Measurements from ENCODE around the gene OSBPL6. TPM values are rescaled to one million over a fixed set of nuclear protein-coding genes. Genes with fewer than 3 reads are reported as not detected.

The OSBPL6 gene
- total and polyA plus RNA-seq, 2 of the 13 experiments (the other 11 are each of a cell fraction or from before 2014, with no cell fraction given), result 0.03 to 0.11 TPM

GRCh38 chr2:178450774-178451525, 256.6 kb downstream of the OSBPL6 start, which contains the start of the genes PJVK and PRKRA (continued):
- TF ChIP-seq PRDM15 (CRISPR knock-in tag; IDR thresholded peaks at IDR 0.05), result peak; percentile 48
- TF ChIP-seq ZNF670 (CRISPR knock-in tag; IDR thresholded peaks at IDR 0.05; ENCODE audit: borderline replicate concordance), result peak; percentile 66; the same call in 1 of the 2 replicates
- TF ChIP-seq PHF5A (CRISPR knock-in tag; IDR thresholded peaks at IDR 0.05; ENCODE audit: low read depth, unreplicated experiment), result peak; percentile 98
- 0 out of 2 replicates have a peak, but pooled peaks have one; percentile 37 for TF ChIP-seq ZNF512B (CRISPR knock-in tag; IDR thresholded peaks at IDR 0.05; ENCODE audit: borderline replicate concordance)
- peak; percentile 70; the same call in 1 of the 2 replicates for TF ChIP-seq HMGXB3 (CRISPR knock-in tag; IDR thresholded peaks at IDR 0.05; ENCODE audit: borderline replicate concordance)
- peak; percentile 94 for TF ChIP-seq MXD1 (CRISPR knock-in tag; IDR thresholded peaks at IDR 0.05)
- TF ChIP-seq FOXA3 (CRISPR knock-in tag; IDR thresholded peaks at IDR 0.05), result no peak; the same call in 1 of the 2 replicates
- peak; percentile 90 for TF ChIP-seq DRAP1 (CRISPR knock-in tag; IDR thresholded peaks at IDR 0.05)
- TF ChIP-seq MATR3 (CRISPR knock-in tag; IDR thresholded peaks at IDR 0.05), result peak; percentile 95; the same call in 1 of the 2 replicates
- no peak for TF ChIP-seq ZBTB1 (CRISPR knock-in tag; IDR thresholded peaks at IDR 0.05; ENCODE audit: borderline replicate concordance)
- TF ChIP-seq ZNF564 (CRISPR knock-in tag; IDR thresholded peaks at IDR 0.05), result peak; percentile 89
- TF ChIP-seq FOXO1 (CRISPR knock-in tag; IDR thresholded peaks at IDR 0.05), result peak; percentile 70
- TF ChIP-seq ZNF720 (CRISPR knock-in tag; IDR thresholded peaks at IDR 0.05), result 0 out of 2 replicates have a peak, but pooled peaks have one; percentile 80
- TF ChIP-seq MBD4 (IDR thresholded peaks at IDR 0.05; ENCODE audit: borderline replicate concordance, low read length), result no peak
- peak; percentile 65; the same call in 1 of the 2 replicates for TF ChIP-seq ZNF598 (CRISPR knock-in tag; IDR thresholded peaks at IDR 0.05; ENCODE audit: borderline replicate concordance)
- no peak for TF ChIP-seq JUND (CRISPR knock-in tag; IDR thresholded peaks at IDR 0.05)
- TF ChIP-seq NFATC3 (CRISPR knock-in tag; IDR thresholded peaks at IDR 0.05), result no peak; the same call in 1 of the 2 replicates
